Measurements from ENCODE around the gene RAB14. TPM values are rescaled to one million over a fixed set of nuclear protein-coding genes. Genes with fewer than 3 reads are reported as not detected.

The RAB14 gene
- total RNA-seq, 2 experiments from 2014 or later: 54.3 to 55.5 TPM

GRCh38 chr9:121235512-121235911 lies 33.8 kb upstream of the RAB14 start:
- intact Hi-C loops (cut with micrococcal nuclease): no loop called here
- H3K27me3 Mint-ChIP-seq: no peaks in the 10 kb centered on the region
- CTCF ChIA-PET: interaction anchor here (0.6 to 4.8 kb wide), 4 partner anchors 22 to 1844 kb away, joined by 3 to 23 read pairs (median 4); no protein-coding TSS in a partner anchor

GRCh38 chr9:121234832-121235161 lies 33.1 kb upstream of the RAB14 start:
- Mint-ChIP-seq H3K27ac (no peak overlapping the region), H3K36me3 (ENCODE audit: low read depth) (peaks cover 1% of the 10 kb centered on the region), H3K9me3 (no peaks in the 10 kb centered on the region), H3K4me1 (ENCODE audit: low read depth) (no peaks in the 10 kb centered on the region), H3K4me3 (no peak overlapping the region), H3K27me3 (no peaks in the 10 kb centered on the region)
- POLR2A ChIA-PET: no interaction called here
- TF ChIP-seq CTCF (IDR thresholded peaks at IDR 0.05): no peak
- no peak for ATAC-seq
- CTCF ChIA-PET: interaction anchor here (0.8 to 4.8 kb wide), 4 partner anchors 20 to 85 kb away, joined by 3 to 23 read pairs (median 4); no protein-coding TSS in a partner anchor
- intact Hi-C loops (cut with micrococcal nuclease): no loop called here
- no peak for DNase-seq

More at GRCh38 chr9:121235512-121235911, 33.8 kb upstream of the RAB14 start:
- no peak overlapping the region for H3K4me3 Mint-ChIP-seq
- DNase-seq (no peak), ATAC-seq (no peak)
- H3K36me3 Mint-ChIP-seq (ENCODE audit: low read depth): peaks cover 1% of the 10 kb centered on the region
- H3K4me1 Mint-ChIP-seq (ENCODE audit: low read depth): no peaks in the 10 kb centered on the region
- no peak for TF ChIP-seq CTCF (IDR thresholded peaks at IDR 0.05)
- H3K27ac Mint-ChIP-seq: no peak overlapping the region
- POLR2A ChIA-PET: interaction anchor here (1.0 kb wide), 1 partner anchor 15 kb away, joined by 3 read pairs; no protein-coding TSS in a partner anchor
- no peaks in the 10 kb centered on the region for H3K9me3 Mint-ChIP-seq

GRCh38 chr9:121233906-121234831 lies 32.5 kb upstream of the RAB14 start:
- DNase-seq (no peak), ATAC-seq (no peak)
- intact Hi-C loops (cut with micrococcal nuclease): no loop called here
- H3K27ac Mint-ChIP-seq: no peak overlapping the region
- H3K27me3 Mint-ChIP-seq: no peaks in the 10 kb centered on the region
- H3K4me1 Mint-ChIP-seq (ENCODE audit: low read depth): no peaks in the 10 kb centered on the region
- peaks cover 1% of the 10 kb centered on the region for H3K36me3 Mint-ChIP-seq (ENCODE audit: low read depth)
- ChIA-PET CTCF (interaction anchor here (0.7 to 4.8 kb wide), 4 partner anchors 9 to 44 kb away, joined by 3 to 23 read pairs (median 4); no protein-coding TSS in a partner anchor), POLR2A (no interaction called here)
- H3K4me3 Mint-ChIP-seq: no peak overlapping the region
- no peak for TF ChIP-seq CTCF (IDR thresholded peaks at IDR 0.05)
- no peaks in the 10 kb centered on the region for H3K9me3 Mint-ChIP-seq

- DNase-seq (no peak), ATAC-seq (no peak)
- Mint-ChIP-seq H3K27ac (no peak overlapping the region), H3K27me3 (no peaks in the 10 kb centered on the region), H3K4me3 (no peak overlapping the region), H3K9me3 (no peaks in the 10 kb centered on the region), H3K36me3 (ENCODE audit: low read depth) (no peaks in the 10 kb centered on the region), H3K4me1 (ENCODE audit: low read depth) (no peaks in the 10 kb centered on the region)
- intact Hi-C loops (cut with micrococcal nuclease): no loop called here
- POLR2A ChIA-PET: no interaction called here
- CTCF ChIA-PET: interaction anchor here (3.8 kb wide), 1 partner anchor 20 kb away, joined by 20 read pairs; no protein-coding TSS in a partner anchor
- no peak for TF ChIP-seq CTCF (IDR thresholded peaks at IDR 0.05)
Observed at GRCh38 chr9:121232251-121232650, 30.6 kb upstream of the RAB14 start.

- Mint-ChIP-seq H3K9me3 (no peaks in the 10 kb centered on the region), H3K4me1 (ENCODE audit: low read depth) (no peaks in the 10 kb centered on the region), H3K36me3 (ENCODE audit: low read depth) (no peaks in the 10 kb centered on the region), H3K4me3 (no peak overlapping the region), H3K27ac (no peak overlapping the region), H3K27me3 (no peaks in the 10 kb centered on the region)
- no peak for ATAC-seq
- ChIA-PET CTCF (interaction anchor here (0.7 to 3.8 kb wide), 5 partner anchors 9 to 89 kb away, joined by 3 to 20 read pairs (median 3); no protein-coding TSS in a partner anchor), POLR2A (no interaction called here)
- no peak for TF ChIP-seq CTCF (IDR thresholded peaks at IDR 0.05)
- DNase-seq: no peak
- intact Hi-C loops (cut with micrococcal nuclease): no loop called here
Observed at GRCh38 chr9:121230256-121230655, 28.6 kb upstream of the RAB14 start.

Data from activated CD8-positive, alpha-beta T cell treated with anti-CD3 and anti-CD28 coated beads for 36 hours (primary cell).